AG09309 (cell line): ENCODE results near the gene OR2A7.
"Not testable (repeated sequence)": the region's sequence is repeated elsewhere in the genome, so short reads cannot be mapped to it uniquely, and the experiment has no call there.

Source experiments
- DNase-seq: peaks from one replicate; pipeline ENCODE4 v3.0.0-alpha.2; 2010; ENCODE audit warnings: low read depth
- H3K4me3 ChIP-seq: 2 replicates; pipeline ENCODE4 v1.5.1; 2011; ENCODE audit warnings: mild to moderate bottlenecking, low read depth, low read length, moderate library complexity; ENCODE audit not compliant: control insufficient read depth
- TF ChIP-seq, protein P1 (sequence below): IDR thresholded peaks from 2 replicates; pipeline ENCODE4 v1.5.1; 2011; ENCODE audit warnings: mild to moderate bottlenecking, low read depth, low read length, inconsistent platforms; ENCODE audit not compliant: insufficient read depth, control insufficient read depth; ENCODE audit errors: missing control alignments

Gene OR2A7

GRCh38 chr7:144262128-144262527, 2.5 kb downstream of the OR2A7 start:
- not testable (repeated sequence) for H3K4me3 ChIP-seq, DNase-seq

- H3K4me3 ChIP-seq, DNase-seq: not testable (repeated sequence)
Observed at GRCh38 chr7:144259067-144259466, 5.5 kb downstream of the OR2A7 start.

GRCh38 chr7:144256112-144256511, 8.5 kb downstream of the OR2A7 start:
- H3K4me3 ChIP-seq, result no peak overlapping the region
- TF ChIP-seq, protein P1, sequence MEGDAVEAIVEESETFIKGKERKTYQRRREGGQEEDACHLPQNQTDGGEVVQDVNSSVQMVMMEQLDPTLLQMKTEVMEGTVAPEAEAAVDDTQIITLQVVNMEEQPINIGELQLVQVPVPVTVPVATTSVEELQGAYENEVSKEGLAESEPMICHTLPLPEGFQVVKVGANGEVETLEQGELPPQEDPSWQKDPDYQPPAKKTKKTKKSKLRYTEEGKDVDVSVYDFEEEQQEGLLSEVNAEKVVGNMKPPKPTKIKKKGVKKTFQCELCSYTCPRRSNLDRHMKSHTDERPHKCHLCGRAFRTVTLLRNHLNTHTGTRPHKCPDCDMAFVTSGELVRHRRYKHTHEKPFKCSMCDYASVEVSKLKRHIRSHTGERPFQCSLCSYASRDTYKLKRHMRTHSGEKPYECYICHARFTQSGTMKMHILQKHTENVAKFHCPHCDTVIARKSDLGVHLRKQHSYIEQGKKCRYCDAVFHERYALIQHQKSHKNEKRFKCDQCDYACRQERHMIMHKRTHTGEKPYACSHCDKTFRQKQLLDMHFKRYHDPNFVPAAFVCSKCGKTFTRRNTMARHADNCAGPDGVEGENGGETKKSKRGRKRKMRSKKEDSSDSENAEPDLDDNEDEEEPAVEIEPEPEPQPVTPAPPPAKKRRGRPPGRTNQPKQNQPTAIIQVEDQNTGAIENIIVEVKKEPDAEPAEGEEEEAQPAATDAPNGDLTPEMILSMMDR, result no peak
- no peak for DNase-seq

GRCh38 chr7:144255471-144255897, 9.1 kb downstream of the OR2A7 start:
- TF ChIP-seq, protein P1, result no peak
- no peak for DNase-seq
- H3K4me3 ChIP-seq, result no peak overlapping the region

GRCh38 chr7:144252307-144252706, 12.3 kb downstream of the OR2A7 start:
- not testable (repeated sequence) for H3K4me3 ChIP-seq, DNase-seq

- H3K4me3 ChIP-seq, DNase-seq: not testable (repeated sequence)
Observed at GRCh38 chr7:144247674-144248330, 16.8 kb downstream of the OR2A7 start.

DNA sequence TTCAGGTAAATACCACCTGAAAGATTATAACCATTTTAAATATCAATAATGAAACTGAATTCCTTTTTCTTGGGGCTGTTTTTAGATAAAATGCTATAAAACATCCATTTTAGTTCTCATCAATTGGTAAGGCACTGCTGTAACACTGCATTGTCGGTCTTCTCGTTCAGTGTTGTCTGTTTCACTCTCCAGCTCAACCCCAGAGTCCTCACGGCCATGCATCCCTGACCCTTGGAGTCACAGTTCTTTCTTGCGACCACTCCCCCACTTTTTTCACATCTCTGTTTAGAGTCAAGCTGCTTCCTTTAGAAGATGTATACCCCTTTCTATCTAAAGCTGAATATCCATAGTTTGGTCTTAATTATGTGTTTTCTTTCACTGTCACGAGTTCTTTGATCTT, 17.6 kb downstream of the OR2A7 start:
- not testable (repeated sequence) for H3K4me3 ChIP-seq, DNase-seq

GRCh38 chr7:144245372-144245771, 19.2 kb downstream of the OR2A7 start:
- not testable (repeated sequence) for DNase-seq, H3K4me3 ChIP-seq

DNA sequence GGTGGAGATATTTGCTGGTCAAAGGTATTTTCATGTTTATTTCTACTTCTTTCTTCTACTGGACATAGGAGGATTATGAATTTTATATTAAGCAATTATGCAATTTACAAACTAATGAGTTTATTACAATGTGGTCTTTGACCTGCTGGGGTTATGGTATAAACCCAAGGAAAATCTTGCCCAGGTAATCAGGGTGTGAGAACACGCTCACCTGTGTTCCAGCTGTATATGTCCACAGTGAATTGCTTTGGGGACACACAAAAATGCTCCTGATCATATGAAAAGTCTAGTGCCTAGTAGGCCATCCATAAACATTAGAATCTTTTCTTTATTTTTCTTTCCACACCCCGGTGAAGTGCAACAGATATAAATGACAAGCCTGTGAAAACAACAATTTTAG, 25.2 kb downstream of the OR2A7 start, which contains the start of gene OR2A42:
TSS of gene OR2A42 (minus strand) at position 241 of the 400 bp plus-strand sequence. CDS start 6,762 bp downstream, outside the sequence.
- DNase-seq, H3K4me3 ChIP-seq: not testable (repeated sequence)

GRCh38 chr7:144238530-144239082, 26.0 kb downstream of the OR2A7 start:
- not testable (repeated sequence) for DNase-seq, H3K4me3 ChIP-seq

DNA sequence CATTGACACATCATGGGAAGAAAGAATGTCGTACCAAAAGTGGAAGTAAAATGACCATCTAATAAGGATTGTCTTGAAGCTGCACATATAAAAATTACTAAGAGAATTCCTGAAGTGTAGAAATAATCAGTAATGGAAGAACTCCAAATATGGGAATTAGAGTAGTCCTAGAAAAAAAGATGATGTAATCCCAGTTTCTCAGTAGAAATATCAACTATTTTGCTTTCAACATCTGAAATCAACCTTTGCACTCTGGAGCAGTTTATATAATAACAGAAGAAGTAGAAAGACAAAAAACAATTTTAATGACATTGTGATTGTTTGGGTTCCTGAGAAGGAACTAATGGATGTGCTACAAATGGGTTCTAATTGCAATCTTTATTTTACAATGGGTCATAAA, 31.6 kb downstream of the OR2A7 start:
- not testable (repeated sequence) for H3K4me3 ChIP-seq, DNase-seq

DNA sequence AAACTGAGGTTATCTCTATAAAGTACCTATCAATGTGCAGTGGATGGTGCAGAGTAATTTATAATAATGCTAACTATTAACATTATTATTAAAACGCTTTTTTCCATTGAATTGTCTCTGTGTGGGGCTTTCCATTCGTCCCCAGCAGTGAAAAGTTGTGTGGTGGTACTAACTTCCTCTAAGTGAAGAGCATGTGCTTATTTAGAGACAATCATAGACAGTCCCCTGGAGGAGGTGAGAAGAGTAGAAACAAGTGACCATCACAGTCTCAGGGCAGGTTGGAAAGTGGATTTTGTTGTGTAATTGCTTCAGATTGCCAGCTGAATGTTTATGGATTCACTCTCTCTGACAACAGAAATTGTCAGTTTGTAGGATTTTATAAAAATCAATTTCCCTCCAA, 33.6 kb downstream of the OR2A7 start:
- H3K4me3 ChIP-seq, DNase-seq: not testable (repeated sequence)

GRCh38 chr7:144228810-144229209, 35.8 kb downstream of the OR2A7 start:
- DNase-seq, H3K4me3 ChIP-seq: not testable (repeated sequence)

- H3K4me3 ChIP-seq, DNase-seq: not testable (repeated sequence)
Observed at GRCh38 chr7:144226866-144227265, 37.7 kb downstream of the OR2A7 start.

DNA sequence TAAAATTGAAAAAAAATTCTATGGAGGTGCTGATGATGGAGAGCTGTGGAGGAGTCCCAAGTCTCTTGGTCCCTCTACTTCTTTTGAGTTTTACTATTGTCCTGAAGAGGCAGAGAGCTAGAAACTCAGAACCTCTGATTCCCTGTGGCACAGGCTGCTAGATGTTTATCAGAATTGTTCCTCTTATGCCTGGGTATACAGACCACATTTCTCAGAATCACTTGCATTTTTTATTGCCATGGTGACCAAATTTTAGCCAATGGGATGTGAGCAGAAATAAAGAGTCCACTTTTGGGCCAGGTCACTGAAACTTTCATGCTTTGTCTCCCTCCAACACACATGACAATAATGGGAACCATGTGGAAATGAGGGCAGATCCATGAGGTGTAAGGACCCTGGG, 40.9 kb downstream of the OR2A7 start:
- not testable (repeated sequence) for H3K4me3 ChIP-seq, DNase-seq

- DNase-seq, H3K4me3 ChIP-seq: not testable (repeated sequence)
Observed at GRCh38 chr7:144220531-144220930, 44.1 kb downstream of the OR2A7 start.

DNA sequence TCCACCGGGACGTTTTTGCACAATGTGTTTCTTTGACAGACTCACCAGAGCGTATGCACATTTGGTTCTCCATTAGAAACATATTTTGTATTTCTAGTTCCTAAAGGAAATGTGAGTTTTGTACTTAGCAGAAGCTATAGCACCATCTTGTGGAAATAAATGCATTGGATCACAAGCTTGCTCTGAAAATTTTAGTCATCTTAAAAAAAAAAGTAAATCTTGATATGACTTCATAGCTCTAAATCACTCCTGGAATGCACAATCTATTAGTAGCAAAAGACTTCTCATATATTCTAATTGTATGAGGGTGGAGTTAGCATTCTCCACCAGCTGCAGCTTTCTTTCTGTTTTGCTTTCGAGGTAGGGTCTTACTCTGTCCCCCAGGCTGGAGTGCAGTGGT, 45.4 kb downstream of the OR2A7 start:
- DNase-seq, H3K4me3 ChIP-seq: not testable (repeated sequence)
